HepG2 (cell line): Measurements from ENCODE around the gene SLC2A11. TPM values are rescaled to one million over a fixed set of nuclear protein-coding genes. Genes with fewer than 3 reads are reported as not detected.

Experiments
- HOXA5 ChIP-seq: sonication (generic); formaldehyde crosslinking; IDR thresholded peaks from 2 replicates; pipeline ENCODE4 v1.4.0; 2020; ENCODE audit warnings: missing genetic modification reagents
- MATR3 ChIP-seq: sonication (generic); formaldehyde crosslinking; IDR thresholded peaks from 2 replicates; pipeline ENCODE4 v1.4.0; 2020; ENCODE audit warnings: missing genetic modification reagents
- MXI1 ChIP-seq: IDR thresholded peaks from 3 replicates; pipeline ENCODE4 v1.6.1; 2012; ENCODE audit warnings: low read depth, low read length, inconsistent platforms, borderline replicate concordance
- NFATC3 ChIP-seq: sonication (generic); formaldehyde crosslinking; IDR thresholded peaks from 2 replicates; pipeline ENCODE4 v1.5.1; 2020; ENCODE audit warnings: mild to moderate bottlenecking, missing genetic modification reagents
- SMYD3 ChIP-seq: sonication (generic); formaldehyde crosslinking; IDR thresholded peaks from 2 replicates; pipeline ENCODE4 v1.8.1; 2023; ENCODE audit warnings: mild to moderate bottlenecking, missing genetic modification reagents
- TEF ChIP-seq: sonication (generic); formaldehyde crosslinking; IDR thresholded peaks from 2 replicates; pipeline ENCODE4 v1.5.0; 2020; ENCODE audit warnings: missing genetic modification reagents
- THAP11 ChIP-seq: IDR thresholded peaks from 2 replicates; pipeline ENCODE4 v1.6.1; 2016; ENCODE audit warnings: missing biosample characterization, missing genetic modification reagents
- YEATS4 ChIP-seq: sonication (generic); formaldehyde crosslinking; IDR thresholded peaks from 2 replicates; pipeline ENCODE4 v1.4.0; 2020; ENCODE audit warnings: missing genetic modification reagents, borderline replicate concordance
- ZFP36L1 ChIP-seq: sonication (generic); formaldehyde crosslinking; IDR thresholded peaks from 2 replicates; pipeline ENCODE4 v1.8.0; 2022; ENCODE audit warnings: mild to moderate bottlenecking, missing genetic modification reagents, moderate library complexity
- ZNF101 ChIP-seq: sonication (generic); formaldehyde crosslinking; IDR thresholded peaks from 2 replicates; pipeline ENCODE4 v1.4.0; 2020; ENCODE audit warnings: mild to moderate bottlenecking, low read depth, missing genetic modification reagents, borderline replicate concordance
- ZNF329 ChIP-seq: sonication (generic); formaldehyde crosslinking; IDR thresholded peaks from 2 replicates; pipeline ENCODE4 v1.9.0; 2021; ENCODE audit warnings: low read depth, mild to moderate bottlenecking, missing genetic modification reagents
- ZNF501 ChIP-seq: sonication (generic); formaldehyde crosslinking; IDR thresholded peaks from 2 replicates; pipeline ENCODE4 v1.5.1; 2020; ENCODE audit warnings: mild to moderate bottlenecking, moderate library complexity, missing genetic modification reagents
- ZNF644 ChIP-seq: IDR thresholded peaks from 2 replicates; pipeline ENCODE4 v1.6.1; 2016; ENCODE audit warnings: low read depth
- ZNF660 ChIP-seq: sonication (generic); formaldehyde crosslinking; IDR thresholded peaks from 2 replicates; pipeline ENCODE4 v1.5.1; 2020; ENCODE audit warnings: mild to moderate bottlenecking, low read depth, missing genetic modification reagents, borderline replicate concordance
- ZNF7 ChIP-seq: IDR thresholded peaks from 2 replicates; pipeline ENCODE4 v1.6.1; 2016; ENCODE audit warnings: missing biosample characterization, missing genetic modification reagents
- ZNF709 ChIP-seq: sonication (generic); formaldehyde crosslinking; IDR thresholded peaks from 2 replicates; pipeline ENCODE4 v1.5.0; 2020; ENCODE audit warnings: mild to moderate bottlenecking, missing genetic modification reagents
- ZNF772 ChIP-seq: sonication (generic); formaldehyde crosslinking; IDR thresholded peaks from 2 replicates; pipeline ENCODE4 v1.5.0; 2020; ENCODE audit warnings: mild to moderate bottlenecking, missing genetic modification reagents
- ZNF800 ChIP-seq: sonication (generic); formaldehyde crosslinking; IDR thresholded peaks from 2 replicates; pipeline ENCODE4 v1.4.0; 2020; ENCODE audit warnings: missing genetic modification reagents
- polyA plus RNA-seq, 8 experiments: library from polyadenylated mRNA; depleted of rRNA in 3 of 8; stranded (reverse) in 7 of 8; unstranded in 1 of 8; fragments of >200 nt; fragmentation: Illumina TruSeq in 4 of 8; extraction: Trizol in 4 of 8; gene quantifications; 2 replicates each; pipeline versions ENCODE4 v1.2.1 to v1.2.3, GENCODE V29; 2011 to 2016; ENCODE audit warnings: low read depth in 4 of 8, missing spikeins in 1 of 8, mixed read lengths in 1 of 8; ENCODE audit not compliant: insufficient read depth in 1 of 8
- total RNA-seq, 5 experiments: library from RNA; depleted of rRNA; stranded (reverse); fragments of >200 nt; fragmentation: Illumina TruSeq; extraction: Trizol; gene quantifications; 2 replicates each; pipeline ENCODE4 v1.2.3, GENCODE V29; 2016; ENCODE audit warnings: low read depth in 1 of 5
- TF ChIP-seq, protein P1 (sequence below): sonication (generic); formaldehyde crosslinking; IDR thresholded peaks from 2 replicates; pipeline ENCODE4 v1.5.0; 2020; ENCODE audit warnings: mild to moderate bottlenecking, missing genetic modification reagents
- TF ChIP-seq, protein P2 (sequence below): sonication (generic); formaldehyde crosslinking; IDR thresholded peaks from 2 replicates; pipeline ENCODE4 v1.4.0; 2020; ENCODE audit warnings: missing genetic modification reagents

Gene SLC2A11
- total and polyA plus RNA-seq, 2 of the 13 experiments (the other 11 are each of a cell fraction or from before 2014, with no cell fraction given), result 15.2 to 15.4 TPM

DNA sequence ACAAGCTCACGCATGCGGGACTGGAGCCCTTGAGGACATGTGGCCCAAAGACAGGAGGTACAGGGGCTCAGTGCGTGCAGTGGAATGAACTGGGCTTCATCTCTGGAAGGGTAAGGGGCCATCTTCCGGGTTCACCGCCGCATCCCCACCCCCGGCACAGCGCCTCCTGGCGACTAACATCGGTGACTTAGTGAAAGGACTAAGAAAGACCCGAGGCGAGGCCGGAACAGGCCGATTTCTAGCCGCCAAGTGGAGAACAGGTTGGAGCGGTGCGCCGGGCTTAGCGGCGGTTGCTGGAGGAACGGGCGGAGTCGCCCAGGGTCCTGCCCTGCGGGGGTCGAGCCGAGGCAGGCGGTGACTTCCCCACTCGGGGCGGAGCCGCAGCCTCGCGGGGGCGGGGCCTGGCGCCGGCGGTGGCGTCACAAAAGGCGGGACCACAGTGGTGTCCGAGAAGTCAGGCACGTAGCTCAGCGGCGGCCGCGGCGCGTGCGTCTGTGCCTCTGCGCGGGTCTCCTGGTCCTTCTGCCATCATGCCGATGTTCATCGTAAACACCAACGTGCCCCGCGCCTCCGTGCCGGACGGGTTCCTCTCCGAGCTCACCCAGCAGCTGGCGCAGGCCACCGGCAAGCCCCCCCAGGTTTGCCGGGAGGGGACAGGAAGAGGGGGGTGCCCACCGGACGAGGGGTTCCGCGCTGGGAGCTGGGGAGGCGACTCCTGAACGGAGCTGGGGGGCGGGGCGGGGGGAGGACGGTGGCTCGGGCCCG, 36.5 kb downstream of the SLC2A11 start, which contains the start of gene MIF (continued):
- TF ChIP-seq, protein P1, sequence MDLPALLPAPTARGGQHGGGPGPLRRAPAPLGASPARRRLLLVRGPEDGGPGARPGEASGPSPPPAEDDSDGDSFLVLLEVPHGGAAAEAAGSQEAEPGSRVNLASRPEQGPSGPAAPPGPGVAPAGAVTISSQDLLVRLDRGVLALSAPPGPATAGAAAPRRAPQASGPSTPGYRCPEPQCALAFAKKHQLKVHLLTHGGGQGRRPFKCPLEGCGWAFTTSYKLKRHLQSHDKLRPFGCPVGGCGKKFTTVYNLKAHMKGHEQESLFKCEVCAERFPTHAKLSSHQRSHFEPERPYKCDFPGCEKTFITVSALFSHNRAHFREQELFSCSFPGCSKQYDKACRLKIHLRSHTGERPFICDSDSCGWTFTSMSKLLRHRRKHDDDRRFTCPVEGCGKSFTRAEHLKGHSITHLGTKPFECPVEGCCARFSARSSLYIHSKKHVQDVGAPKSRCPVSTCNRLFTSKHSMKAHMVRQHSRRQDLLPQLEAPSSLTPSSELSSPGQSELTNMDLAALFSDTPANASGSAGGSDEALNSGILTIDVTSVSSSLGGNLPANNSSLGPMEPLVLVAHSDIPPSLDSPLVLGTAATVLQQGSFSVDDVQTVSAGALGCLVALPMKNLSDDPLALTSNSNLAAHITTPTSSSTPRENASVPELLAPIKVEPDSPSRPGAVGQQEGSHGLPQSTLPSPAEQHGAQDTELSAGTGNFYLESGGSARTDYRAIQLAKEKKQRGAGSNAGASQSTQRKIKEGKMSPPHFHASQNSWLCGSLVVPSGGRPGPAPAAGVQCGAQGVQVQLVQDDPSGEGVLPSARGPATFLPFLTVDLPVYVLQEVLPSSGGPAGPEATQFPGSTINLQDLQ (CRISPR knock-in tag), result no peak
- TF ChIP-seq, protein P2, sequence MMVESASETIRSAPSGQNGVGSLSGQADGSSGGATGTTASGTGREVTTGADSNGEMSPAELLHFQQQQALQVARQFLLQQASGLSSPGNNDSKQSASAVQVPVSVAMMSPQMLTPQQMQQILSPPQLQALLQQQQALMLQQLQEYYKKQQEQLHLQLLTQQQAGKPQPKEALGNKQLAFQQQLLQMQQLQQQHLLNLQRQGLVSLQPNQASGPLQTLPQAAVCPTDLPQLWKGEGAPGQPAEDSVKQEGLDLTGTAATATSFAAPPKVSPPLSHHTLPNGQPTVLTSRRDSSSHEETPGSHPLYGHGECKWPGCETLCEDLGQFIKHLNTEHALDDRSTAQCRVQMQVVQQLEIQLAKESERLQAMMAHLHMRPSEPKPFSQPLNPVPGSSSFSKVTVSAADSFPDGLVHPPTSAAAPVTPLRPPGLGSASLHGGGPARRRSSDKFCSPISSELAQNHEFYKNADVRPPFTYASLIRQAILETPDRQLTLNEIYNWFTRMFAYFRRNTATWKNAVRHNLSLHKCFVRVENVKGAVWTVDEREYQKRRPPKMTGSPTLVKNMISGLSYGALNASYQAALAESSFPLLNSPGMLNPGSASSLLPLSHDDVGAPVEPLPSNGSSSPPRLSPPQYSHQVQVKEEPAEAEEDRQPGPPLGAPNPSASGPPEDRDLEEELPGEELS, result peak; percentile 62; the same call in 1 of the 2 replicates
- TF ChIP-seq ZNF101 (CRISPR knock-in tag) (no peak), ZNF501 (CRISPR knock-in tag) (peak; percentile 92), ZNF800 (CRISPR knock-in tag) (peak; percentile 33; the same call in 1 of the 2 replicates), SMYD3 (CRISPR knock-in tag) (0 out of 2 replicates have a peak, but pooled peaks have one; percentile 21), ZNF329 (peak; percentile 14; the same call in 1 of the 2 replicates), ZNF709 (CRISPR knock-in tag) (peak; percentile 40; the same call in 1 of the 2 replicates), MATR3 (CRISPR knock-in tag) (no peak), THAP11 (CRISPR knock-in tag) (no peak), ZNF772 (peak; percentile 22; the same call in 1 of the 2 replicates), YEATS4 (CRISPR knock-in tag) (peak; percentile 70; the same call in 1 of the 2 replicates), MXI1 (peak; percentile 74; the same call in 1 of the 3 replicates), ZFP36L1 (CRISPR knock-in tag) (peak; percentile 16; the same call in 1 of the 2 replicates), TEF (peak; percentile 47; the same call in 1 of the 2 replicates), NFATC3 (no peak), ZNF644 (CRISPR knock-in tag) (no peak), HOXA5 (no peak), ZNF7 (CRISPR knock-in tag) (no peak), ZNF660 (CRISPR knock-in tag) (no peak)
